GM19035 (cell line): Measurements from ENCODE around the gene ALG10B.

Source experiments
- ATAC-seq: cut with Tn5 transposase; IDR thresholded peaks from one replicate; pipeline ENCODE4 v1.9.1; 2021; ENCODE audit not compliant: unreplicated experiment

Gene ALG10B

DNA sequence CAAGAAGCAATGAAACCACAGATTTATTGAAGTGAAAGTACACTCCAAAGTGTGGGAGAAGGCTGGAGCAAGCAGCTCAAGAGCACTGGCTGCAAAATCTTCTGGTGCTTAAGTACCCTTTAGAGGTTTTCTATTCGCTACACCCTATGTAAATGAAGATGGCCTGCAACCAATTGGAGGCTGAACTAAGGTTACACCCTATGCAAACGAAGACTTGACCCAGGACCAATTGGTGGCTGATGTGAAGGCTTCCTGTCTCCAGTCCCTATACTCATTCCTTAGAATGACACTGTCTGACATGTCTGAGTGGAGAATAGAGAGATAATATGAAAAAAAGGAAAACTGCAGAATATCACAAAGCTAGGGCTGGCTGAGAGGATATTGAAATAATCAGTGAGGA lies 57.2 kb downstream of the ALG10B start:
- ATAC-seq: no peak

GRCh38 chr12:38374751-38375150 lies 58.2 kb downstream of the ALG10B start:
- no peak for ATAC-seq
